HEK293 (cell line): ENCODE data around the gene JAKMIP1.

ENCODE experiments used
- CTCF ChIA-PET: fragments of 350-600 bp; formaldehyde crosslinking; extraction: SDS; loops from one replicate; lab custom pipeline; 2021; ENCODE audit warnings: antibody characterized with exemption; lab: Yijun Ruan, JAX
- POLR2A ChIA-PET: fragments of 300-600 bp; formaldehyde crosslinking; extraction: SDS; loops from one replicate; lab custom pipeline; 2020; ENCODE audit warnings: antibody characterized with exemption, inconsistent platforms; lab: Yijun Ruan, JAX
- H3K27ac ChIP-seq: fragments of 200-500 bp; sonication (Bioruptor generic); 2 replicates; pipeline ENCODE4 v1.5.1; 2014; ENCODE audit warnings: low read depth, low read length, control low read depth, inconsistent platforms; ENCODE audit errors: extremely low read depth
- H3K36me3 ChIP-seq, 2 experiments: fragments of 200-500 bp in 1 of 2; sonication (Bioruptor generic) in 1 of 2; 1 replicate in 1 of 2; 2 replicates in 1 of 2; pipeline ENCODE4 v1.5.1; 2014 to 2017; ENCODE audit warnings: inconsistent platforms in 2 of 2, low read length in 2 of 2; ENCODE audit not compliant: control insufficient read depth in 2 of 2, insufficient read depth in 1 of 2
- H3K4me1 ChIP-seq: fragments of 200-500 bp; sonication (Bioruptor generic); 2 replicates; pipeline ENCODE4 v1.5.1; 2014; ENCODE audit warnings: mild to moderate bottlenecking, low read length, inconsistent platforms; ENCODE audit not compliant: control insufficient read depth, insufficient read depth
- H3K4me3 ChIP-seq: 2 replicates; pipeline ENCODE4 v1.5.1; 2011; ENCODE audit warnings: low read depth, mild to moderate bottlenecking, control low read depth, low read length, moderate library complexity
- H3K9me3 ChIP-seq: fragments of 200-500 bp; sonication (Bioruptor generic); 2 replicates; pipeline ENCODE4 v1.5.1; 2014; ENCODE audit warnings: low read depth, low read length, inconsistent platforms; ENCODE audit not compliant: control insufficient read depth, insufficient read depth
- GLI2 ChIP-seq: fragments of 450-650 bp; formaldehyde crosslinking; IDR thresholded peaks from 2 replicates; pipeline ENCODE4; 2017; ENCODE audit warnings: missing biosample characterization, missing genetic modification characterization, low read depth, borderline replicate concordance
- GLIS1 ChIP-seq: fragments of 450-650 bp; formaldehyde crosslinking; IDR thresholded peaks from 2 replicates; pipeline ENCODE4 v1.5.1; 2016; ENCODE audit warnings: missing biosample characterization, missing genetic modification characterization
- INSM2 ChIP-seq: fragments of 450-650 bp; formaldehyde crosslinking; IDR thresholded peaks from 2 replicates; pipeline ENCODE4 v1.5.1; 2016; ENCODE audit warnings: missing biosample characterization, missing genetic modification characterization
- SP3 ChIP-seq: fragments of 450-650 bp; formaldehyde crosslinking; IDR thresholded peaks from 2 replicates; pipeline ENCODE4 v1.5.1; 2016; ENCODE audit warnings: missing biosample characterization, missing genetic modification characterization
- WT1 ChIP-seq: fragments of 450-650 bp; formaldehyde crosslinking; IDR thresholded peaks from 2 replicates; pipeline ENCODE4 v1.5.1; 2016; ENCODE audit warnings: missing biosample characterization, missing genetic modification characterization
- ZNF146 ChIP-seq: fragments of 450-650 bp; formaldehyde crosslinking; IDR thresholded peaks from 2 replicates; pipeline ENCODE4 v1.5.1; 2016; ENCODE audit warnings: missing biosample characterization, missing genetic modification characterization
- ZNF211 ChIP-seq: fragments of 450-650 bp; formaldehyde crosslinking; IDR thresholded peaks from 2 replicates; pipeline ENCODE4 v1.5.1; 2016; ENCODE audit warnings: low read depth, missing biosample characterization, missing genetic modification characterization
- ZNF341 ChIP-seq: fragments of 450-650 bp; formaldehyde crosslinking; IDR thresholded peaks from 2 replicates; pipeline ENCODE4; 2016; ENCODE audit warnings: low read depth, missing biosample characterization, missing genetic modification characterization
- ZNF354C ChIP-seq: fragments of 450-650 bp; formaldehyde crosslinking; IDR thresholded peaks from 2 replicates; pipeline ENCODE4 v1.5.1; 2016; ENCODE audit warnings: missing biosample characterization, missing genetic modification characterization, low read depth, borderline replicate concordance
- ZNF37A ChIP-seq: fragments of 450-650 bp; IDR thresholded peaks from 2 replicates; pipeline ENCODE4 v1.5.1; 2018; ENCODE audit warnings: missing biosample characterization, missing genetic modification characterization
- ZNF404 ChIP-seq: fragments of 450-650 bp; formaldehyde crosslinking; IDR thresholded peaks from 2 replicates; pipeline ENCODE4 v1.5.1; 2017; ENCODE audit warnings: missing biosample characterization, missing genetic modification characterization
- ZNF530 ChIP-seq: fragments of 450-650 bp; formaldehyde crosslinking; IDR thresholded peaks from 2 replicates; pipeline ENCODE4 v1.5.1; 2016; ENCODE audit warnings: low read depth, missing biosample characterization, missing genetic modification characterization
- ZNF571 ChIP-seq: fragments of 450-650 bp; formaldehyde crosslinking; IDR thresholded peaks from 2 replicates; pipeline ENCODE4 v1.5.0; 2017; ENCODE audit warnings: missing biosample characterization, missing genetic modification characterization
- ZNF610 ChIP-seq: fragments of 450-650 bp; formaldehyde crosslinking; IDR thresholded peaks from 2 replicates; pipeline ENCODE4 v1.5.1; 2016; ENCODE audit warnings: missing biosample characterization, missing genetic modification characterization, borderline replicate concordance
- ZNF704 ChIP-seq: fragments of 450-650 bp; formaldehyde crosslinking; IDR thresholded peaks from 2 replicates; pipeline ENCODE4 v1.5.1; 2016; ENCODE audit warnings: missing biosample characterization, missing genetic modification characterization
- ZNF776 ChIP-seq: fragments of 450-650 bp; formaldehyde crosslinking; IDR thresholded peaks from 2 replicates; pipeline ENCODE4 v1.5.0; 2017; ENCODE audit warnings: missing biosample characterization, missing genetic modification characterization, borderline replicate concordance
- ZNF791 ChIP-seq: fragments of 450-650 bp; formaldehyde crosslinking; IDR thresholded peaks from 2 replicates; pipeline ENCODE4 v1.5.1; 2016; ENCODE audit warnings: missing biosample characterization, missing genetic modification characterization
- ZSCAN18 ChIP-seq: fragments of 450-650 bp; formaldehyde crosslinking; IDR thresholded peaks from 2 replicates; pipeline ENCODE4 v1.5.1; 2016; ENCODE audit warnings: missing biosample characterization, missing genetic modification characterization
- TF ChIP-seq, protein P1 (sequence below): fragments of 450-650 bp; formaldehyde crosslinking; IDR thresholded peaks from 2 replicates; pipeline ENCODE4 v1.5.1; 2016; ENCODE audit warnings: missing biosample characterization, missing genetic modification characterization

JAKMIP1 gene

GRCh38 chr4:6078560-6078959 is 121.8 kb downstream of the JAKMIP1 start:
- POLR2A ChIA-PET = no interaction called here
- H3K4me3 ChIP-seq = no peak overlapping the region
- CTCF ChIA-PET = interaction anchor here (0.6 to 3.2 kb wide), 2 partner anchors 9 to 11 kb away, joined by 3 to 16 read pairs; no protein-coding TSS in a partner anchor
- no peaks in the 10 kb centered on the region for H3K36me3 ChIP-seq
- no peaks in the 10 kb centered on the region for H3K9me3 ChIP-seq
- TF ChIP-seq ZSCAN18 (tag by site-specific recombination) = no peak
- TF ChIP-seq ZNF791 (tag by site-specific recombination) = no peak
- no peak overlapping the region for H3K27ac ChIP-seq
- no peaks in the 10 kb centered on the region for H3K4me1 ChIP-seq

GRCh38 chr4:6076391-6076790 is 124.0 kb downstream of the JAKMIP1 start:
- ChIA-PET POLR2A (no interaction called here), CTCF (interaction anchor here (0.6 kb wide), 2 partner anchors 13 to 16 kb away, joined by 3 to 4 read pairs; no protein-coding TSS in a partner anchor)
- Histone ChIP-seq H3K36me3 (no peaks in the 10 kb centered on the region), H3K4me1 (no peaks in the 10 kb centered on the region), H3K9me3 (no peaks in the 10 kb centered on the region), H3K27ac (no peak overlapping the region), H3K4me3 (no peak overlapping the region)
- TF ChIP-seq ZNF610 (tag by site-specific recombination) (no peak), ZNF571 (no peak), INSM2 (tag by site-specific recombination) (no peak), ZSCAN18 (tag by site-specific recombination) (no peak), SP3 (tag by site-specific recombination) (no peak), ZNF37A (tag by site-specific recombination) (no peak), ZNF341 (tag by site-specific recombination) (no peak), ZNF211 (tag by site-specific recombination) (no peak), ZNF146 (no peak), ZNF704 (no peak), WT1 (tag by site-specific recombination) (no peak), ZNF776 (tag by site-specific recombination) (no peak), ZNF530 (tag by site-specific recombination) (no peak), ZNF404 (tag by site-specific recombination) (no peak), ZNF354C (tag by site-specific recombination) (no peak), GLIS1 (tag by site-specific recombination) (no peak), GLI2 (tag by site-specific recombination) (no peak)
- TF ChIP-seq, protein P1, sequence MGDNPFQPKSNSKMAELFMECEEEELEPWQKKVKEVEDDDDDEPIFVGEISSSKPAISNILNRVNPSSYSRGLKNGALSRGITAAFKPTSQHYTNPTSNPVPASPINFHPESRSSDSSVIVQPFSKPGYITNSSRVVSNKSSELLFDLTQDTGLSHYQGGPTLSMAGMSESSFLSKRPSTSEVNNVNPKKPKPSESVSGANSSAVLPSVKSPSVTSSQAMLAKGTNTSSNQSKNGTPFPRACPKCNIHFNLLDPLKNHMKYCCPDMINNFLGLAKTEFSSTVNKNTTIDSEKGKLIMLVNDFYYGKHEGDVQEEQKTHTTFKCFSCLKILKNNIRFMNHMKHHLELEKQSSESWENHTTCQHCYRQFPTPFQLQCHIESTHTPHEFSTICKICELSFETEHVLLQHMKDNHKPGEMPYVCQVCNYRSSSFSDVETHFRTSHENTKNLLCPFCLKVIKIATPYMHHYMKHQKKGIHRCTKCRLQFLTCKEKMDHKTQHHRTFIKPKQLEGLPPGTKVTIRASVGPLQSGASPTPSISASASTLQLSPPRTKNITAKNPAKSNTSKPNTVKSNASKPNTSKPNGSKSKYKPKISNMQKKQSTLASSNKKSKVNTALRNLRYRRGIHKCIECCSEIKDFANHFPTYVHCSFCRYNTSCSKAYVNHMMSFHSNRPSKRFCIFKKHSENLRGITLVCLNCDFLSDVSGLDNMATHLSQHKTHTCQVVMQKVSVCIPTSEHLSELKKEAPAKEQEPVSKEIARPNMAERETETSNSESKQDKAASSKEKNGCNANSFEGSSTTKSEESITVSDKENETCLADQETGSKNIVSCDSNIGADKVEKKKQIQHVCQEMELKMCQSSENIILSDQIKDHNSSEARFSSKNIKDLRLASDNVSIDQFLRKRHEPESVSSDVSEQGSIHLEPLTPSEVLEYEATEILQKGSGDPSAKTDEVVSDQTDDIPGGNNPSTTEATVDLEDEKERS (tag by site-specific recombination) = no peak
- TF ChIP-seq, all 188 proteins: peak for 0
